OCI-LY1 (cell line): ENCODE data around the gene COL23A1.

Experiments
- CTCF ChIP-seq: fragments of 200-600 bp; sonication (generic), shearing (Covaris generic); IDR thresholded peaks from 2 replicates; pipeline ENCODE4 v1.5.1; 2017; ENCODE audit warnings: mild to moderate bottlenecking, antibody characterized with exemption, low read length, moderate library complexity, mixed read lengths
- EZH2 ChIP-seq: fragments of 200-600 bp; sonication (generic), shearing (Covaris generic); IDR thresholded peaks from 2 replicates; pipeline ENCODE4 v1.8.0; 2017; ENCODE audit warnings: borderline replicate concordance, mixed run types, mild to moderate bottlenecking, antibody characterized with exemption, low read length, moderate library complexity, mixed read lengths

GRCh38 chr5:178359738-178360137 lies 230.5 kb downstream of the COL23A1 start:
- TF ChIP-seq CTCF, result no peak
- TF ChIP-seq EZH2, result no peak
